Spleen (tissue), 11 donors: ENCODE measurements around the gene APOBR. TPM values are rescaled to one million over a fixed set of nuclear protein-coding genes. Genes with fewer than 3 reads are reported as not detected.

Experiments
- DNase-seq: peaks from one replicate; pipeline ENCODE4 v3.0.0-alpha.2; 2020
- H3K27ac ChIP-seq, 8 donors: fragments of 200-600 bp; sonication (generic) in 7 of 8; 1 replicate in 4 of 8; 2 replicates in 4 of 8; pipeline versions ENCODE4 v1.5.0 to v1.8.0; 2016 to 2021; ENCODE audit warnings: inconsistent platforms in 4 of 8, mild to moderate bottlenecking in 4 of 8, moderate library complexity in 1 of 8
- H3K27me3 ChIP-seq, 7 donors: fragments of 200-600 bp; sonication (generic) in 6 of 7; replicated peaks in 1 of 7; 1 replicate in 4 of 7; 2 replicates in 3 of 7; pipeline versions ENCODE4 v1.5.0 to v1.8.0; 2016 to 2021; ENCODE audit warnings: inconsistent platforms in 3 of 7, mild to moderate bottlenecking in 1 of 7
- H3K36me3 ChIP-seq, 6 donors: fragments of 200-600 bp; sonication (generic) in 5 of 6; 1 replicate in 4 of 6; 2 replicates in 2 of 6; pipeline versions ENCODE4 v1.5.0 to v1.8.0; 2016 to 2021; ENCODE audit warnings: inconsistent platforms in 2 of 6
- H3K4me1 ChIP-seq, 6 donors: fragments of 200-600 bp; sonication (generic) in 5 of 6; 1 replicate in 3 of 6; 2 replicates in 3 of 6; pipeline versions ENCODE4 v1.5.0 to v1.8.0; 2016 to 2021; ENCODE audit warnings: inconsistent platforms in 3 of 6
- H3K4me3 ChIP-seq, 8 donors: fragments of 200-600 bp; sonication (generic) in 7 of 8; 1 replicate in 4 of 8; 2 replicates in 4 of 8; pipeline versions ENCODE4 v1.5.0 to v1.8.0; 2016 to 2021; ENCODE audit warnings: inconsistent platforms in 4 of 8, mild to moderate bottlenecking in 4 of 8, moderate library complexity in 2 of 8
- H3K9me3 ChIP-seq, 8 donors: fragments of 200-600 bp; sonication (generic) in 7 of 8; 1 replicate in 4 of 8; 2 replicates in 4 of 8; pipeline versions ENCODE4 v1.5.0 to v1.8.0; 2016 to 2021; ENCODE audit warnings: inconsistent platforms in 4 of 8
- CTCF ChIP-seq, 11 experiments: fragments of 200-600 bp in 7 of 11; fragments of 450-650 bp in 4 of 11; sonication (generic) in 4 of 11; IDR thresholded peaks in 8 of 11; conservative IDR thresholded peaks in 3 of 11; 1 replicate in 7 of 11; 2 replicates in 4 of 11; pipeline versions ENCODE4 v1.4.0 to v1.8.0; 2016 to 2021; ENCODE audit warnings: antibody characterized with exemption in 11 of 11, inconsistent platforms in 4 of 11, mild to moderate bottlenecking in 1 of 11
- POLR2A ChIP-seq, 3 donors: fragments of 450-650 bp; IDR thresholded peaks; one replicate each; pipeline ENCODE4 v1.5.1; 2017; ENCODE audit warnings: antibody characterized with exemption in 3 of 3, mild to moderate bottlenecking in 1 of 3
- POLR2AphosphoS5 ChIP-seq, 3 donors: sonication (generic); formaldehyde crosslinking; IDR thresholded peaks; one replicate each; pipeline ENCODE4 v1.5.1; 2017; ENCODE audit warnings: antibody characterized with exemption in 3 of 3
- WGBS, 5 donors: extraction: QIAGEN DNeasy Blood & Tissue Kit in 3 of 5; methylation state at CpG; one replicate each; pipeline versions ENCODE4 v1.1.5 to v1.1.7; 2013 to 2018; 5-methylcytosine and 5-hydroxymethylcytosine counted together
- intact Hi-C: fragments of 100-400 bp; cut with DNase I; formaldehyde crosslinking; loops from one replicate; pipeline ENCODE4 v1.15.0; 2023; ENCODE audit warnings: low total_unique reads
- polyA plus RNA-seq, 3 donors: library from polyadenylated mRNA; stranded (reverse); fragments of 200-250 nt; gene quantifications; one replicate each; pipeline ENCODE4 v1.2.1, GENCODE V29; 2013
- total RNA-seq, 7 donors: library from RNA; depleted of rRNA in 3 of 7; stranded (reverse); fragments of >200 nt in 3 of 7; fragmentation: NEBNext Ultra II Directional in 4 of 7; extraction: Animal tissue kit (Norgen Biotek cat#: 25700) in 4 of 7; gene quantifications; one replicate each; pipeline versions ENCODE4 v1.1.0 to v1.2.1, GENCODE V29; 2016 to 2021
- donor health status: healthy with polysubstance abuse.
- donor health status: DM: no; HTN: no; CAD: no; lungs with moderate emphysema.
- donor health status: DM: no; HTN: no; CAD: no.
- donor health status: Bipolar disorder and iron deficiency.
- donor health status: healthy.
- donor health status: DM: no; HTN: no; CAD: no.
- donor health status: DM: yes; HTN: yes; CAD: no.

The APOBR gene
- total and polyA plus RNA-seq, 10 donors, result 3.3 to 58.4 (median 23.4) TPM

GRCh38 chr16:28513484-28514181, 19.2 kb downstream of the APOBR start:
- H3K4me3 ChIP-seq, result no peak overlapping the region
- 81 to 88% (median 84%) methylated on average over 12 of the region's 12 CpGs for WGBS, 5 donors
- no peak overlapping the region for H3K27ac ChIP-seq
- no peaks in the 10 kb centered on the region for H3K36me3 ChIP-seq
- intact Hi-C loops, result no loop called here
- TF ChIP-seq CTCF (IDR thresholded peaks at IDR 0.05 in 8 of 11, conservative IDR thresholded peaks at IDR 0.05 in 3 of 11) (no peak), POLR2AphosphoS5 (IDR thresholded peaks at IDR 0.05) (no peak), POLR2A (IDR thresholded peaks at IDR 0.05) (no peak)
- no peak for DNase-seq
- H3K4me1 ChIP-seq, result peaks cover 0 to under 1% (median under 1%) of the 10 kb centered on the region in 6 donors
- H3K9me3 ChIP-seq, result no peaks in the 10 kb centered on the region
- H3K27me3 ChIP-seq, result peaks cover 0 to 6% (median 0%) of the 10 kb centered on the region in 7 donors

GRCh38 chr16:28514246-28514645, 19.8 kb downstream of the APOBR start:
- H3K27me3 ChIP-seq, result peaks cover 0 to 6% (median 0%) of the 10 kb centered on the region in 7 donors

GRCh38 chr16:28520672-28521071, 26.2 kb downstream of the APOBR start:
- Histone ChIP-seq H3K27me3 (peaks cover 0 to 12% (median 0%) of the 10 kb centered on the region in 7 donors), H3K4me3 (no peak overlapping the region), H3K27ac (no peak overlapping the region), H3K9me3 (no peaks in the 10 kb centered on the region), H3K4me1 (peaks cover 0 to 6% (median 0%) of the 10 kb centered on the region in 6 donors), H3K36me3 (no peaks in the 10 kb centered on the region)
- intact Hi-C loops, result no loop called here
- DNase-seq, result no peak
- WGBS, 5 donors, result 72 to 85% (median 82%) methylated on average over 7 of the region's 7 CpGs
- TF ChIP-seq CTCF (IDR thresholded peaks at IDR 0.05 in 8 of 11, conservative IDR thresholded peaks at IDR 0.05 in 3 of 11) (no peak), POLR2A (IDR thresholded peaks at IDR 0.05) (no peak), POLR2AphosphoS5 (IDR thresholded peaks at IDR 0.05) (no peak)

More at GRCh38 chr16:28514246-28514645, 19.8 kb downstream of the APOBR start:
- whole genome bisulfite sequencing, 5 donors, result 78 to 100% (median 94%) methylated on average over 3 to 7 of the region's 7 CpGs
- Histone ChIP-seq H3K9me3 (no peaks in the 10 kb centered on the region), H3K36me3 (no peaks in the 10 kb centered on the region), H3K27ac (no peak overlapping the region), H3K4me1 (no peaks in the 10 kb centered on the region), H3K4me3 (no peak overlapping the region)
- no peak for DNase-seq
- intact Hi-C loops, result no loop called here
- TF ChIP-seq POLR2AphosphoS5 (IDR thresholded peaks at IDR 0.05), result no peak
- TF ChIP-seq CTCF (IDR thresholded peaks at IDR 0.05 in 8 of 11, conservative IDR thresholded peaks at IDR 0.05 in 3 of 11), result no peak
- TF ChIP-seq POLR2A (IDR thresholded peaks at IDR 0.05), result no peak

- Histone ChIP-seq H3K9me3 (no peaks in the 10 kb centered on the region), H3K36me3 (no peaks in the 10 kb centered on the region), H3K27ac (no peak overlapping the region), H3K4me3 (no peak overlapping the region), H3K4me1 (peaks cover 0 to 6% (median 0%) of the 10 kb centered on the region in 6 donors), H3K27me3 (peaks cover 0 to 12% (median 0%) of the 10 kb centered on the region in 7 donors)
- 81 to 96% (median 88%) methylated on average over 6 of the region's 6 CpGs for WGBS, 5 donors
- intact Hi-C loops, result no loop called here
- no peak for DNase-seq
- no peak for TF ChIP-seq CTCF (IDR thresholded peaks at IDR 0.05 in 8 of 11, conservative IDR thresholded peaks at IDR 0.05 in 3 of 11)
- TF ChIP-seq POLR2AphosphoS5 (IDR thresholded peaks at IDR 0.05), result no peak
- no peak for TF ChIP-seq POLR2A (IDR thresholded peaks at IDR 0.05)
These were observed 27.0 kb downstream of the APOBR start for GRCh38 chr16:28521436-28521835.
